Urinary bladder (tissue), 4 donors: Measurements from ENCODE around the gene YEATS4. TPM values are rescaled to one million over a fixed set of nuclear protein-coding genes. Genes with fewer than 3 reads are reported as not detected.
"Not testable (repeated sequence)": the region's sequence is repeated elsewhere in the genome, so short reads cannot be mapped to it uniquely, and the experiment has no call there.

Experiments
- DNase-seq: peaks from one replicate; pipeline ENCODE4 v3.0.0-alpha.2; 2015; ENCODE audit errors: extremely low spot score
- H3K27ac ChIP-seq: one replicate; pipeline ENCODE4 v1.5.1; 2013; ENCODE audit warnings: low read depth, mild to moderate bottlenecking, moderate library complexity
- H3K36me3 ChIP-seq: one replicate; pipeline ENCODE4 v1.6.1; 2013; ENCODE audit warnings: mild to moderate bottlenecking, moderate library complexity; ENCODE audit not compliant: insufficient read depth
- H3K4me1 ChIP-seq: one replicate; pipeline ENCODE4 v1.6.1; 2013; ENCODE audit warnings: mild to moderate bottlenecking, moderate library complexity; ENCODE audit not compliant: insufficient read depth
- H3K4me3 ChIP-seq: one replicate; pipeline ENCODE4 v1.5.1; 2013; ENCODE audit warnings: low read depth, low read length
- WGBS: extraction: QIAGEN DNeasy Blood & Tissue Kit; methylation state at CpG from one replicate; pipeline ENCODE4 v1.1.7; 2013; 5-methylcytosine and 5-hydroxymethylcytosine counted together
- polyA plus RNA-seq: library from polyadenylated mRNA; stranded (reverse); fragments of 200-250 nt; gene quantifications from one replicate; pipeline ENCODE4 v1.2.3, GENCODE V29; 2013
- total RNA-seq: library from RNA; depleted of rRNA; stranded (reverse); fragments of >200 nt; gene quantifications from one replicate; pipeline ENCODE4 v1.2.3, GENCODE V29; 2014
- donor health status: healthy with polysubstance abuse.
- donor health status: healthy.

Gene YEATS4
- 24.0 TPM for total RNA-seq
- polyA plus RNA-seq = 15.2 TPM

- Histone ChIP-seq H3K4me3 (peak within 1 kb of the TSS; percentile 68), H3K27ac (peak within 1 kb of the TSS; percentile 95), H3K4me1 (no peaks in the 10 kb centered on the region), H3K36me3 (no peaks in the 10 kb centered on the region)
- DNase-seq = peak; percentile 84
- under 1% methylated on average over 70 of the region's 70 CpGs for WGBS
Observed at GRCh38 chr12:69359531-69360347, at the start of gene YEATS4. Gene YEATS4 (plus strand): TSS chr12:69359743. CDS start chr12:69359973, 230 bp downstream.

GRCh38 chr12:69313209-69313608, 46.3 kb upstream of the YEATS4 start:
- WGBS = 98% methylated on average over 3 of the region's 3 CpGs
- no peak overlapping the region for H3K27ac ChIP-seq
- H3K36me3 ChIP-seq = no peaks in the 10 kb centered on the region
- no peak for DNase-seq
- H3K4me3 ChIP-seq = no peak overlapping the region
- H3K4me1 ChIP-seq = no peaks in the 10 kb centered on the region

GRCh38 chr12:69316784-69317183, 42.8 kb upstream of the YEATS4 start:
- not testable (repeated sequence) for H3K4me3 ChIP-seq, H3K4me1 ChIP-seq, H3K36me3 ChIP-seq, H3K27ac ChIP-seq, DNase-seq

- not testable (repeated sequence) for DNase-seq, H3K36me3 ChIP-seq, H3K4me1 ChIP-seq, H3K27ac ChIP-seq, H3K4me3 ChIP-seq
- 79% methylated on average over 2 of the region's 2 CpGs for WGBS
Observed at GRCh38 chr12:69317233-69317632, 42.3 kb upstream of the YEATS4 start.

GRCh38 chr12:69318225-69318624, 41.3 kb upstream of the YEATS4 start:
- no peaks in the 10 kb centered on the region for H3K4me1 ChIP-seq
- no peaks in the 10 kb centered on the region for H3K36me3 ChIP-seq
- H3K4me3 ChIP-seq = no peak overlapping the region
- no peak overlapping the region for H3K27ac ChIP-seq
- DNase-seq = no peak
- WGBS = 91% methylated on average over 2 of the region's 2 CpGs

GRCh38 chr12:69321351-69321750, 38.2 kb upstream of the YEATS4 start:
- Histone ChIP-seq H3K27ac (no peak overlapping the region), H3K36me3 (no peaks in the 10 kb centered on the region), H3K4me3 (no peak overlapping the region), H3K4me1 (no peaks in the 10 kb centered on the region)
- DNase-seq = no peak
- WGBS = 84% methylated on average over 1 of the region's 1 CpG

- Histone ChIP-seq H3K27ac (no peak overlapping the region), H3K36me3 (no peaks in the 10 kb centered on the region), H3K4me1 (no peaks in the 10 kb centered on the region), H3K4me3 (no peak overlapping the region)
- WGBS = 75% methylated on average over 2 of the region's 2 CpGs
- no peak for DNase-seq
Observed at GRCh38 chr12:69324797-69325466, 34.6 kb upstream of the YEATS4 start.

GRCh38 chr12:69328426-69328825, 31.1 kb upstream of the YEATS4 start:
- DNase-seq = no peak
- Histone ChIP-seq H3K4me3 (no peak overlapping the region), H3K36me3 (no peaks in the 10 kb centered on the region), H3K4me1 (no peaks in the 10 kb centered on the region), H3K27ac (no peak overlapping the region)
- WGBS = 71% methylated on average over 3 of the region's 3 CpGs

- no peaks in the 10 kb centered on the region for H3K36me3 ChIP-seq
- H3K4me3 ChIP-seq = no peak overlapping the region
- WGBS = 39% methylated on average over 8 of the region's 8 CpGs
- DNase-seq = no peak
- H3K27ac ChIP-seq = no peak overlapping the region
- no peaks in the 10 kb centered on the region for H3K4me1 ChIP-seq
Observed at GRCh38 chr12:69329669-69330428, 29.7 kb upstream of the YEATS4 start.

- no peaks in the 10 kb centered on the region for H3K4me1 ChIP-seq
- WGBS = 5% methylated on average over 18 of the region's 18 CpGs
- H3K27ac ChIP-seq = peak overlapping the region; percentile 68
- DNase-seq = no peak
- H3K36me3 ChIP-seq = no peaks in the 10 kb centered on the region
- peak overlapping the region; percentile 57 for H3K4me3 ChIP-seq
Observed at GRCh38 chr12:69330475-69331473, 28.8 kb upstream of the YEATS4 start.

- H3K4me1 ChIP-seq = no peaks in the 10 kb centered on the region
- WGBS = 24% methylated on average over 7 of the region's 7 CpGs
- peak overlapping the region; percentile 57 for H3K4me3 ChIP-seq
- peak overlapping the region; percentile 68 for H3K27ac ChIP-seq
- H3K36me3 ChIP-seq = no peaks in the 10 kb centered on the region
- no peak for DNase-seq
Observed at GRCh38 chr12:69331519-69331908, 28.0 kb upstream of the YEATS4 start.

- WGBS = 59% methylated on average over 20 of the region's 20 CpGs
Observed at GRCh38 chr12:69331909-69332684, 27.4 kb upstream of the YEATS4 start.

More at GRCh38 chr12:69331909-69332684, 27.4 kb upstream of the YEATS4 start:
- Histone ChIP-seq H3K4me3 (no peak overlapping the region), H3K36me3 (no peaks in the 10 kb centered on the region), H3K4me1 (no peaks in the 10 kb centered on the region), H3K27ac (no peak overlapping the region)
- DNase-seq = no peak
